NCI-H1417 treated with DMSO at 0.1 percent for 48 hours (cell line): ENCODE results near the gene PLCL2.
"Not testable (repeated sequence)": the region's sequence is repeated elsewhere in the genome, so short reads cannot be mapped to it uniquely, and the experiment has no call there.

Source experiments
- DNase-seq: peaks from one replicate; lab custom pipeline; 2025; lab: John Stamatoyannopoulos, UW

PLCL2 gene

GRCh38 chr3:17075907-17076306 is 191.2 kb downstream of the PLCL2 start:
- DNase-seq, result no peak

DNA sequence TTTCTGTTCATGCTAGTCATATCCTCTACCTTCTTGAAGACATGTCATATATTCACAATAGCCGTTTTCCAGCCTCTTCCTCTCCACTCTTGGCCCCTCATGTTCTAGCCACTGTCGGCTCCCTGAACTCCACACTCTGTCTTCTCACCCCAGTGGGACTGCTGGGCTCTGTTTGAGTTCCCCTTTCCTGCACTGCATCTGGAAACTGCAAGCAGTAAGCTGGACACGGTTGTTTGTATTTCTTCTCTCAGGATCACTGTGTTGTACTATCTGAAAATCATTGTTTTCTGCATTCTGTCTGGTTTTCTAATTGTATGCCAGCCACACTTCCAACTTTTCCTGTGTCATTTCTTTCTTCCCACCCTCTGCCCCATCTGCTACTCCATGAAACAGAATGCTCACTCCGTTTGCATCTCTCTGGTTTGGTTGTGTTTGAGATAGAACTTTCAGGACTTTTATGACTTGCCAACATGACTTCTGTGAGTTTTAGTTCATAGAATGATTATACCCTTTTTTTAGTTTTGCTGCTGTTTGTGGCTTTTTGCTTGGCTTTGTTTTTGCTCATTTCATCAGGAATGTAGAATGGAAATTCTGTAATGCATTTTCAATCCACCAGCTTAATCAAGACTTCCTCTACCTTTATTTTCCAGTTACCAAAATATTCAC is 192.3 kb downstream of the PLCL2 start:
- DNase-seq, result no peak

GRCh38 chr3:17077606-17078005 is 192.9 kb downstream of the PLCL2 start:
- no peak for DNase-seq

GRCh38 chr3:17078926-17079465 is 194.2 kb downstream of the PLCL2 start:
- DNase-seq, result no peak

GRCh38 chr3:17079933-17080332 is 195.2 kb downstream of the PLCL2 start:
- DNase-seq, result no peak

GRCh38 chr3:17081520-17081919 is 196.8 kb downstream of the PLCL2 start:
- no peak for DNase-seq

- no peak for DNase-seq
Observed at GRCh38 chr3:17087509-17087908, 202.8 kb downstream of the PLCL2 start.

GRCh38 chr3:17088017-17088416 is 203.3 kb downstream of the PLCL2 start:
- DNase-seq, result no peak

- DNase-seq, result no peak
Observed at GRCh38 chr3:17088602-17089313, 204.0 kb downstream of the PLCL2 start.

DNA sequence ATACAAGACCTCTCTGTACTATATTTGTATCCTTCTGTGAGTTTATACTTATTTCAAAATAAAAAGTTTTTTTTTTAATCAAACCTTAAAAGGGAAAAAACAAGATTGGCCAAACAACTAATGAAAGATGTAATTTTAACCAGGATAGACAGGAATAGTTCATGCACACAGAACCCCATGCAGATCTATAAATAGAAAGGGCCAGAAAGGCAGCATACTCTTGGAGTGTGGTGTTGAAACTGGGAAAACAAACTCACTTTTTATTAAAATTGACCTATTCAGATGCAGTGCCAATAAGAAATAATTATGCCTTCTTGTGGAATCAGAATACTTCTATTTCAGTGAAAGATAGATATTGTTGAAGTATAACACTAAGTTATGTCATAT is 204.6 kb downstream of the PLCL2 start:
- DNase-seq, result no peak

GRCh38 chr3:17090280-17090983 is 205.7 kb downstream of the PLCL2 start:
- DNase-seq, result no peak

DNA sequence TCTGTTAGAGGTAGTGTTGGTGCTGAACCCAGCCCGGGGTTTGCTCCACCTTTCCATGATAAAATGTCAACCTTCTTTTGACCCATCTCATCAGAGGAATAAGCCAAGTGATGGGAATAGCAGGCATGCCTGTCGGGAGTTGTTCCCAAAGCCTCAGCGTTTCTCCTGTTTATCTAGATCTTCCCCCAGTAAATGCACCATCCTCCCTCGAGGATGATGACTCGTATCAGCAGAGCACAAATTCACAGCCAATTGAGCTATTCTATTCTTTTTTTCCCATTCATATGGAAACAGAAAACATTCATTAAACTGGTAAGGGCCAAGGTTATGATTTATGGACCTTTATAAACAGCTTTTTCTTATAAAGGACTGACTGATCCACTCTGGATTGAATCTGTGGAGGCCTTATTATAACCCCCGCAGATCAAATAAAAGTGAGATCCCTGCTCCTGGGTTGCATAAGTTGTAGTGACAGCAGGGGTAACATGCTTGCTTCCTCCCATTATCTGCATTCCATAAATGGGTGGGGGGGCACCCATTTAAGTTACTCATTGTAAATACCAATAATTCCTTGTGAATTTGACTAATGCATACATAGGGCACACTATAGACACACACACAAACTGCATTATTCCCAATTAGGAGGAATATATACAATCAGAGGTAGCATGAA is 207.3 kb downstream of the PLCL2 start:
- no peak for DNase-seq

GRCh38 chr3:17092583-17092933 is 207.8 kb downstream of the PLCL2 start:
- no peak for DNase-seq

DNA sequence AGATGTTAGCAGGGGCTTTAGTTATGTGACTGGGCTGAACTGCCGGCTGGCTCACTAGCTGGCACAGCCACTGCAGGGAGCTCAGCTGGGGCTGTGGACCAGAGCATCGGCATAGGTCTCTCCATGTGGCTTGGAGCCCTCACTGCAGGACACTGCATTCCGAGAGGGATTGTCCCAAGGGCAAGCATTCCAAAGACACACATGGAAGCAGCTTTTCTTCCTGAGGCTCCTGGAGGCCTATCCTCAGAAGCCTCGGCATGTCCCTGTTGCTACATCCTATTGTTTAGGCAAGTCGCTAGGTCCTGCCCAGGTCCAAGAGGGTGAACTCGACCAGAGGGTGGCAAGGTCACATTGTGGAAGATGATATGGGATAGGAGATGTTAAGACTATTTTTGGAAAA is 209.8 kb downstream of the PLCL2 start:
- DNase-seq, result no peak

- DNase-seq, result no peak
Observed at GRCh38 chr3:17103579-17103978, 218.8 kb downstream of the PLCL2 start.

GRCh38 chr3:17106801-17107200 is 222.0 kb downstream of the PLCL2 start:
- not testable (repeated sequence) for DNase-seq

DNA sequence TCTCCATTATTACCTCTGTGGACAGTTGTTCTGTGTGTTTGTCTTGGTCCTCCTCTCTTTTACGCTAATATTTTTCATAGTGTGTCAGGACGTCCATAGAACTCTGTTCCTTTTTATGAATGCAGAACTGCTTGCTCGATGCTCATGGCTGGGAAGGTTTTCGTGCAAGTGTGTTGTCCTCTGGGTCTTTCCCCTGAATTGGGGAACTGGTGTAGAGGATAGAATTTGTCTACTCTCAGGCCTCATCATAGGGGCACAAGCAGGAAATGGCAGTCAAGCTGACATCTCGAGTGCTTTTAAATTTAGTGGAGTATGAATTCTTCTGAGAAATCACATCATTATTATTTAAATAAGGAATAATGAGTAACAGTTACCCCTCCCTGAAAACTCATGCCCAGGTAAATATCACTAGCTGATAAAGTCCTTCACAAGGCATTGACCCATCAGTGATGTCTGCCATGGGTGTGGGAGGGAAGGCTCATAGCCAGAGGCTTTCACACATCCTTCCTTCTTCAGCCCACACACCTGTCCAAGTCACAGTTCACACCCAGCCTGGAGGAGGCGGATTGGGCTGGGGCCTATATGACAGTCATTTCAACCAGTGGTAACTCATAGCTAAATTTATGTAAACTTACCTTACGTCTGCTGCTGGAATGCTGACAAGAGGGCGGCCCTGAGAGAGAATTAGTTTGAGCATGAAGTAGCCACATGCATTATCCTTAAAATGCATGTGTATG is 226.1 kb downstream of the PLCL2 start:
- no peak for DNase-seq

DNA sequence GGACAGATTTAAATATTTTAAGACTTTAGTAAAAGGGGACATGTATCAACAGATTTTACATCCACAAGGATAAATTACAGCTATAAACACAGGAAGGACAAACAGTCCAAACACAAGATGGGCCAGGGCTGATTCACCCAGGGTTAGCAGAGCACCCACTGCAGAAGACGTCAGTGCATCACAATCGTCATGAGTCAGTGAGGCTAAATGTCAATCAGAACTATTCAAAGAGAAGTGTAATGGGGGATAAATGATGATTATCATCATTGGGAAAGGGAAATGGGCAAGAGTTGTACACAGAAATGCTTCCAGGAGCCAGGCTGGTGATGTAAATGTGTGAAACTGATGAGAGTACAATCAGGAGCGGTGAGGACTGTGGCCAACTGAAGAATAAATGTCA is 226.8 kb downstream of the PLCL2 start:
- DNase-seq, result no peak

- DNase-seq, result no peak
Observed at GRCh38 chr3:17115186-17115585, 230.4 kb downstream of the PLCL2 start.

DNA sequence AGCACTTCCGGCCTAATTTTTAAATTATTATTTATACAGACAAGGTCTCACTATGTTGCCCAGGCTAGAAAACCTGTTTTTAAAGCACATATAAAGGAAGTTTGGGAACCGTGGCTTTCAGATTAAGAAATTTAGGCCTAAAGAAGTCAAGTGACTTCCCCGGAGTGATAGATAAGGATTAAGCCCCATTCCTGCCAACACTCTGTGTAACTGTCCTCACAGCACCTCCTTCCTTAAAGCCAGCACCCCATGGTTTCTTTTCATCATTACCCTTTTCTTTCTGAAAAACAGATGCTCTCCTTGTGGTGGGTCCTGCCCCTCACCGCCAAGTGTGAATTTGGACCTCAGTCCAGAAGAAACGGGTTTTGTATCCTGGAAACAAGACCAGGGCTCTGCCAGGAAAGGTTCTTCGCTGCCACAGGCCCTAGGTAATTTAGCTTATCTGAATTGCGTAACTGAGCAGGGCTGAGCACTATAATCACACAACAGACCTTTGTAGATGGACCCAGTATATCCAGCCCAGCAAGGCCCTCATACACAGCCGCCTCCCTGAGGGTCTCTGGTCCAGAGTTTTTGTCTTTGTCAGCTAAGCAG is 231.3 kb downstream of the PLCL2 start:
- DNase-seq, result no peak

DNA sequence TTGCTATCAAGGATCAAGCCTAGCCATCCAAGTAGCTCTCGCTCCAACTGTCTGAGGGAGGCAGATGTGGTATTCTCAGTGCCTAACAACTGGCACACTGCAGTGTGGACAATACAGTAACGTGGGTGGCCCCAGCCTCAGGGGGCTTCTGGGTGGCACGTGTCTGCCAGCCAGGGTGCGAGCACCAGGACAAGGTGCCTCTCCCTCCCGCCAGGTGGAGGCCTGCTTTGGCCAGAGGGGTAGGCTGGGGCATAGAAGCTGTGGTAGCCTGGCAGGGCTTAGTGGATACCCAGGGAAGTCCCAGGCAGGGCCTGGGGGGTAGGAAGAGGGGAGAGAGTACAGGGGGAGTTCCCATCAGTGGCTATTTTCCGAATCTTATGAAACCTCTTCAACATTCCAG is 234.0 kb downstream of the PLCL2 start:
- DNase-seq, result no peak
